Activated T-helper 17 cell treated with anti-CD3 and anti-CD28 coated beads, Interleukin-2, amount 50 U/mL, for 72 hours (primary cell): ENCODE measurements around the gene RNF121. TPM values are rescaled to one million over a fixed set of nuclear protein-coding genes. Genes with fewer than 3 reads are reported as not detected.

Source experiments
- ATAC-seq: fragments of 150-1000 bp; cut with Tn5 transposase; replicated peaks from 2 replicates; pipeline ENCODE4 v1.10.0; 2021; ENCODE audit warnings: mild to moderate bottlenecking, moderate library complexity
- H3K27ac Mint-ChIP-seq: one replicate; pipeline ENCODE4 v1.8.0; 2022; ENCODE audit warnings: mixed read lengths
- H3K27me3 Mint-ChIP-seq: one replicate; pipeline ENCODE4 v1.8.0; 2022; ENCODE audit warnings: mixed read lengths
- H3K36me3 Mint-ChIP-seq: one replicate; pipeline ENCODE4 v1.8.0; 2022; ENCODE audit warnings: low read depth, mild to moderate bottlenecking, mixed read lengths
- H3K4me1 Mint-ChIP-seq: one replicate; pipeline ENCODE4 v1.8.0; 2022; ENCODE audit warnings: mixed read lengths
- H3K4me3 Mint-ChIP-seq: one replicate; pipeline ENCODE4 v1.8.0; 2022; ENCODE audit warnings: mild to moderate bottlenecking, mixed read lengths
- H3K9me3 Mint-ChIP-seq: one replicate; pipeline ENCODE4 v1.8.0; 2022; ENCODE audit warnings: mixed read lengths
- total RNA-seq, 2 donors: library from RNA; stranded (reverse); gene quantifications; one replicate each; pipeline ENCODE4 v1.2.3, GENCODE V29; 2022

RNF121 gene
- total RNA-seq, 2 donors from 2014 or later: 45.8 to 55.5 TPM

GRCh38 chr11:71990701-71991100 is 61.9 kb downstream of the RNF121 start:
- Mint-ChIP-seq H3K4me1 (peaks cover 10% of the 10 kb centered on the region), H3K9me3 (no peaks in the 10 kb centered on the region), H3K4me3 (no peak overlapping the region), H3K27ac (no peak overlapping the region), H3K36me3 (peaks cover 68% of the 10 kb centered on the region), H3K27me3 (no peaks in the 10 kb centered on the region)
- no peak for ATAC-seq

- no peaks in the 10 kb centered on the region for H3K9me3 Mint-ChIP-seq
- H3K4me3 Mint-ChIP-seq: no peak overlapping the region
- no peak for ATAC-seq
- H3K36me3 Mint-ChIP-seq: peaks cover 60% of the 10 kb centered on the region
- H3K4me1 Mint-ChIP-seq: peaks cover 5% of the 10 kb centered on the region
- no peaks in the 10 kb centered on the region for H3K27me3 Mint-ChIP-seq
- no peak overlapping the region for H3K27ac Mint-ChIP-seq
Measured at GRCh38 chr11:71991494-71991893, 62.6 kb downstream of the RNF121 start.

- Mint-ChIP-seq H3K27ac (peak overlapping the region; percentile 48), H3K4me3 (no peak overlapping the region), H3K36me3 (peaks cover 54% of the 10 kb centered on the region), H3K27me3 (no peaks in the 10 kb centered on the region), H3K4me1 (peaks cover 5% of the 10 kb centered on the region), H3K9me3 (no peaks in the 10 kb centered on the region)
- no peak for ATAC-seq
Measured at GRCh38 chr11:71992136-71992730, 63.4 kb downstream of the RNF121 start.

- Mint-ChIP-seq H3K27ac (no peak overlapping the region), H3K27me3 (no peaks in the 10 kb centered on the region), H3K4me1 (peaks cover 20% of the 10 kb centered on the region), H3K36me3 (peaks cover 49% of the 10 kb centered on the region), H3K4me3 (no peak overlapping the region), H3K9me3 (no peaks in the 10 kb centered on the region)
- no peak for ATAC-seq
Measured at GRCh38 chr11:71994786-71995185, 65.9 kb downstream of the RNF121 start.

- Mint-ChIP-seq H3K4me1 (peaks cover 20% of the 10 kb centered on the region), H3K9me3 (no peaks in the 10 kb centered on the region), H3K27me3 (no peaks in the 10 kb centered on the region), H3K27ac (no peak overlapping the region), H3K4me3 (no peak overlapping the region), H3K36me3 (peaks cover 39% of the 10 kb centered on the region)
- no peak for ATAC-seq
Measured at GRCh38 chr11:71995726-71996291, 67.0 kb downstream of the RNF121 start.

GRCh38 chr11:71996517-71996916 is 67.7 kb downstream of the RNF121 start:
- Mint-ChIP-seq H3K36me3 (peaks cover 38% of the 10 kb centered on the region), H3K27me3 (no peaks in the 10 kb centered on the region), H3K4me1 (peaks cover 20% of the 10 kb centered on the region), H3K27ac (peak overlapping the region; percentile 13), H3K9me3 (no peaks in the 10 kb centered on the region), H3K4me3 (no peak overlapping the region)
- no peak for ATAC-seq

- Mint-ChIP-seq H3K36me3 (peaks cover 38% of the 10 kb centered on the region), H3K4me1 (peaks cover 20% of the 10 kb centered on the region), H3K27me3 (no peaks in the 10 kb centered on the region), H3K9me3 (no peaks in the 10 kb centered on the region), H3K4me3 (no peak overlapping the region), H3K27ac (peak overlapping the region; percentile 13)
- ATAC-seq: no peak
Measured at GRCh38 chr11:71996946-71997345, 68.1 kb downstream of the RNF121 start.

GRCh38 chr11:71997594-71997993 is 68.7 kb downstream of the RNF121 start:
- peak overlapping the region; percentile 96 for H3K27ac Mint-ChIP-seq
- ATAC-seq: no peak
- H3K4me1 Mint-ChIP-seq: peaks cover 20% of the 10 kb centered on the region
- no peak overlapping the region for H3K4me3 Mint-ChIP-seq
- no peaks in the 10 kb centered on the region for H3K9me3 Mint-ChIP-seq
- peaks cover 44% of the 10 kb centered on the region for H3K36me3 Mint-ChIP-seq
- H3K27me3 Mint-ChIP-seq: no peaks in the 10 kb centered on the region

- H3K36me3 Mint-ChIP-seq: peaks cover 45% of the 10 kb centered on the region
- no peak for ATAC-seq
- H3K27ac Mint-ChIP-seq: peak overlapping the region; percentile 96
- H3K27me3 Mint-ChIP-seq: no peaks in the 10 kb centered on the region
- H3K4me1 Mint-ChIP-seq: peaks cover 19% of the 10 kb centered on the region
- peak overlapping the region; percentile 76 for H3K4me3 Mint-ChIP-seq
- no peaks in the 10 kb centered on the region for H3K9me3 Mint-ChIP-seq
Measured at GRCh38 chr11:71998061-71998460, 69.2 kb downstream of the RNF121 start.

- Mint-ChIP-seq H3K36me3 (peaks cover 47% of the 10 kb centered on the region), H3K9me3 (no peaks in the 10 kb centered on the region), H3K27ac (peak within 1 kb of the TSS; percentile 96), H3K27me3 (no peaks in the 10 kb centered on the region), H3K4me1 (peaks cover 15% of the 10 kb centered on the region), H3K4me3 (peak within 1 kb of the TSS; percentile 76)
- ATAC-seq: peak; percentile 38
Measured at GRCh38 chr11:71998649-71999310, 69.9 kb downstream of the RNF121 start, which contains the start of gene IL18BP. TSS of gene IL18BP (plus strand) at chr11:71998909. CDS start at chr11:71999985, 1,076 bp downstream.

- no peaks in the 10 kb centered on the region for H3K9me3 Mint-ChIP-seq
- no peak for ATAC-seq
Measured at GRCh38 chr11:71999362-71999761, 70.5 kb downstream of the RNF121 start.

GRCh38 chr11:71999798-72000197 is 71.0 kb downstream of the RNF121 start:
- no peak for ATAC-seq
- Mint-ChIP-seq H3K27me3 (no peaks in the 10 kb centered on the region), H3K9me3 (no peaks in the 10 kb centered on the region), H3K27ac (peak overlapping the region; percentile 96), H3K36me3 (peaks cover 47% of the 10 kb centered on the region), H3K4me1 (peaks cover 15% of the 10 kb centered on the region), H3K4me3 (peak overlapping the region; percentile 76)

More at GRCh38 chr11:71999362-71999761, 70.5 kb downstream of the RNF121 start:
- Mint-ChIP-seq H3K36me3 (peaks cover 47% of the 10 kb centered on the region), H3K27me3 (no peaks in the 10 kb centered on the region), H3K4me3 (peak overlapping the region; percentile 76), H3K27ac (peak overlapping the region; percentile 96), H3K4me1 (peaks cover 15% of the 10 kb centered on the region)

- Mint-ChIP-seq H3K4me3 (no peak overlapping the region), H3K36me3 (peaks cover 51% of the 10 kb centered on the region), H3K4me1 (peaks cover 15% of the 10 kb centered on the region), H3K27me3 (no peaks in the 10 kb centered on the region), H3K27ac (peak overlapping the region; percentile 96), H3K9me3 (no peaks in the 10 kb centered on the region)
- no peak for ATAC-seq
Measured at GRCh38 chr11:72000202-72000867, 71.5 kb downstream of the RNF121 start.

GRCh38 chr11:72001285-72001684 is 72.4 kb downstream of the RNF121 start:
- no peak overlapping the region for H3K4me3 Mint-ChIP-seq
- peaks cover 15% of the 10 kb centered on the region for H3K4me1 Mint-ChIP-seq
- H3K27me3 Mint-ChIP-seq: no peaks in the 10 kb centered on the region
- H3K9me3 Mint-ChIP-seq: no peaks in the 10 kb centered on the region
- peak overlapping the region; percentile 77 for H3K27ac Mint-ChIP-seq
- no peak for ATAC-seq
- peaks cover 61% of the 10 kb centered on the region for H3K36me3 Mint-ChIP-seq
